HepG2 (cell line): Measurements from ENCODE around the gene STK11. TPM values are rescaled to one million over a fixed set of nuclear protein-coding genes. Genes with fewer than 3 reads are reported as not detected.

Experiments used
- AKAP8 ChIP-seq: sonication (generic); formaldehyde crosslinking; IDR thresholded peaks from 2 replicates; pipeline ENCODE4 v1.5.1; 2020; ENCODE audit warnings: mild to moderate bottlenecking, missing genetic modification reagents
- BHLHE40 ChIP-seq: IDR thresholded peaks from 2 replicates; pipeline ENCODE4 v1.6.1; 2011; ENCODE audit warnings: low read length, improper control_type of control experiment
- GMEB2 ChIP-seq: IDR thresholded peaks from 2 replicates; pipeline ENCODE4 v1.6.1; 2016; ENCODE audit warnings: missing biosample characterization, missing genetic modification reagents, low read depth
- HINFP ChIP-seq: sonication (generic); formaldehyde crosslinking; IDR thresholded peaks from 2 replicates; pipeline ENCODE4 v1.4.0; 2020; ENCODE audit warnings: low read depth, mild to moderate bottlenecking, missing genetic modification reagents
- PAXIP1 ChIP-seq: sonication (generic); formaldehyde crosslinking; conservative IDR thresholded peaks from 2 replicates; pipeline ENCODE4 v1.4.0; 2020; ENCODE audit warnings: mild to moderate bottlenecking, missing genetic modification reagents, moderate library complexity
- ZNF280D ChIP-seq: sonication (generic); formaldehyde crosslinking; IDR thresholded peaks from 2 replicates; pipeline ENCODE4 v1.5.1; 2020; ENCODE audit warnings: mild to moderate bottlenecking, missing genetic modification reagents
- ZSCAN20 ChIP-seq: sonication (generic); formaldehyde crosslinking; IDR thresholded peaks from 2 replicates; pipeline ENCODE4 v1.4.0; 2020; ENCODE audit warnings: missing genetic modification reagents, mild to moderate bottlenecking, borderline replicate concordance
- ZSCAN29 ChIP-seq: sonication (generic); formaldehyde crosslinking; conservative IDR thresholded peaks from 2 replicates; pipeline ENCODE4 v1.4.0; 2020; ENCODE audit warnings: mild to moderate bottlenecking, missing genetic modification reagents
- ZXDC ChIP-seq: sonication (generic); formaldehyde crosslinking; IDR thresholded peaks from 2 replicates; pipeline ENCODE4 v1.5.0; 2020; ENCODE audit warnings: mild to moderate bottlenecking, missing genetic modification reagents
- polyA plus RNA-seq, 8 experiments: library from polyadenylated mRNA; depleted of rRNA in 3 of 8; stranded (reverse) in 7 of 8; unstranded in 1 of 8; fragments of >200 nt; fragmentation: Illumina TruSeq in 4 of 8; extraction: Trizol in 4 of 8; gene quantifications; 2 replicates each; pipeline versions ENCODE4 v1.2.1 to v1.2.3, GENCODE V29; 2011 to 2016; ENCODE audit warnings: low read depth in 4 of 8, missing spikeins in 1 of 8, mixed read lengths in 1 of 8; ENCODE audit not compliant: insufficient read depth in 1 of 8
- total RNA-seq, 5 experiments: library from RNA; depleted of rRNA; stranded (reverse); fragments of >200 nt; fragmentation: Illumina TruSeq; extraction: Trizol; gene quantifications; 2 replicates each; pipeline ENCODE4 v1.2.3, GENCODE V29; 2016; ENCODE audit warnings: low read depth in 1 of 5

STK11 gene
- total and polyA plus RNA-seq, 2 of the 13 experiments (the other 11 are each of a cell fraction or from before 2014, with no cell fraction given), result 27.5 to 43.6 TPM

- TF ChIP-seq GMEB2, result peak; percentile 71; the same call in 1 of the 2 replicates
- TF ChIP-seq ZSCAN20 (CRISPR knock-in tag), result no peak
- peak; percentile 100 for TF ChIP-seq AKAP8 (CRISPR knock-in tag)
- peak; percentile 51; the same call in 1 of the 2 replicates for TF ChIP-seq HINFP (CRISPR knock-in tag)
- peak; percentile 94 for TF ChIP-seq BHLHE40
- peak; percentile 91 for TF ChIP-seq ZXDC (CRISPR knock-in tag)
- TF ChIP-seq ZNF280D (CRISPR knock-in tag), result no peak
- no peak for TF ChIP-seq ZSCAN29 (CRISPR knock-in tag)
- TF ChIP-seq PAXIP1 (CRISPR knock-in tag), result peak; percentile 44; the same call in 1 of the 2 replicates
Observed at GRCh38 chr19:1275260-1275975, 69.8 kb downstream of the STK11 start, which contains the start of gene FAM174C (continued).
